Uterus (tissue), 4 donors: ENCODE data around the gene CHKA. TPM values are rescaled to one million over a fixed set of nuclear protein-coding genes. Genes with fewer than 3 reads are reported as not detected.

Experiments used
- DNase-seq, 2 donors: peaks; one replicate each; pipeline ENCODE4 v3.0.0-alpha.2; 2019 to 2020
- H3K27ac ChIP-seq, 2 donors: fragments of 200-600 bp; sonication (generic); 1 replicate in 1 of 2; 2 replicates in 1 of 2; pipeline ENCODE4 v1.5.1; 2016 to 2018
- H3K27me3 ChIP-seq, 2 donors: fragments of 200-600 bp; sonication (generic); one replicate each; pipeline ENCODE4 v1.5.1; 2018 to 2019; ENCODE audit warnings: control low read depth in 1 of 2
- H3K36me3 ChIP-seq, 2 donors: fragments of 200-600 bp; sonication (generic); one replicate each; pipeline ENCODE4 v1.5.1; 2019; ENCODE audit warnings: control low read depth in 1 of 2
- H3K4me1 ChIP-seq, 2 donors: fragments of 200-600 bp; sonication (generic); one replicate each; pipeline ENCODE4 v1.5.1; 2018 to 2019; ENCODE audit warnings: control low read depth in 1 of 2
- H3K4me3 ChIP-seq, 2 donors: fragments of 200-600 bp; sonication (generic); 1 replicate in 1 of 2; 2 replicates in 1 of 2; pipeline ENCODE4 v1.5.1; 2018 to 2019; ENCODE audit warnings: mild to moderate bottlenecking in 1 of 2
- H3K9me3 ChIP-seq, 2 donors: fragments of 200-600 bp; sonication (generic); one replicate each; pipeline ENCODE4 v1.5.1; 2019; ENCODE audit warnings: control low read depth in 1 of 2
- POLR2A ChIP-seq, 2 donors: fragments of 450-650 bp; IDR thresholded peaks; one replicate each; pipeline ENCODE4 v1.6.1; 2016; ENCODE audit warnings: antibody characterized with exemption in 2 of 2, mild to moderate bottlenecking in 1 of 2, moderate library complexity in 1 of 2
- intact Hi-C: fragments of 100-400 bp; cut with DNase I; formaldehyde crosslinking; loops from one replicate; pipeline ENCODE4 v1.15.1; 2023; ENCODE audit warnings: low total_unique reads
- total RNA-seq, 4 donors: library from RNA; depleted of rRNA in 3 of 4; stranded (reverse); fragments of >200 nt in 3 of 4; gene quantifications; one replicate each; pipeline versions ENCODE4 v1.1.0 to v1.2.4, GENCODE V29; 2014 to 2023
- TF ChIP-seq, protein P1 (sequence below), 4 experiments: fragments of 200-600 bp in 2 of 4; fragments of 450-650 bp in 2 of 4; sonication (generic) in 2 of 4; IDR thresholded peaks; one replicate each; pipeline ENCODE4 v1.5.1; 2016 to 2019; ENCODE audit warnings: antibody characterized with exemption in 4 of 4, mild to moderate bottlenecking in 2 of 4, moderate library complexity in 1 of 4
- donor health status: DM: yes; HTN: yes; CAD: no.

The CHKA gene
- total RNA-seq, 4 donors from 2014 or later, result 21.8 to 57.1 (median 30.3) TPM

- Histone ChIP-seq H3K27ac (no peak overlapping the region), H3K9me3 (no peaks in the 10 kb centered on the region), H3K36me3 (no peaks in the 10 kb centered on the region), H3K27me3 (no peaks in the 10 kb centered on the region), H3K4me3 (no peak overlapping the region), H3K4me1 (no peaks in the 10 kb centered on the region)
- intact Hi-C loops, result no loop called here
- no peak for DNase-seq
- no peak for TF ChIP-seq POLR2A (IDR thresholded peaks at IDR 0.05)
- TF ChIP-seq, protein P1, sequence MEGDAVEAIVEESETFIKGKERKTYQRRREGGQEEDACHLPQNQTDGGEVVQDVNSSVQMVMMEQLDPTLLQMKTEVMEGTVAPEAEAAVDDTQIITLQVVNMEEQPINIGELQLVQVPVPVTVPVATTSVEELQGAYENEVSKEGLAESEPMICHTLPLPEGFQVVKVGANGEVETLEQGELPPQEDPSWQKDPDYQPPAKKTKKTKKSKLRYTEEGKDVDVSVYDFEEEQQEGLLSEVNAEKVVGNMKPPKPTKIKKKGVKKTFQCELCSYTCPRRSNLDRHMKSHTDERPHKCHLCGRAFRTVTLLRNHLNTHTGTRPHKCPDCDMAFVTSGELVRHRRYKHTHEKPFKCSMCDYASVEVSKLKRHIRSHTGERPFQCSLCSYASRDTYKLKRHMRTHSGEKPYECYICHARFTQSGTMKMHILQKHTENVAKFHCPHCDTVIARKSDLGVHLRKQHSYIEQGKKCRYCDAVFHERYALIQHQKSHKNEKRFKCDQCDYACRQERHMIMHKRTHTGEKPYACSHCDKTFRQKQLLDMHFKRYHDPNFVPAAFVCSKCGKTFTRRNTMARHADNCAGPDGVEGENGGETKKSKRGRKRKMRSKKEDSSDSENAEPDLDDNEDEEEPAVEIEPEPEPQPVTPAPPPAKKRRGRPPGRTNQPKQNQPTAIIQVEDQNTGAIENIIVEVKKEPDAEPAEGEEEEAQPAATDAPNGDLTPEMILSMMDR (IDR thresholded peaks at IDR 0.05), result no peak
These were observed 70.8 kb downstream of the CHKA start for GRCh38 chr11:68050371-68050841.

- DNase-seq, result no peak
- TF ChIP-seq, protein P1 (IDR thresholded peaks at IDR 0.05), result no peak
- no peak for TF ChIP-seq POLR2A (IDR thresholded peaks at IDR 0.05)
- Histone ChIP-seq H3K4me3 (no peak overlapping the region), H3K27me3 (no peaks in the 10 kb centered on the region), H3K4me1 (no peaks in the 10 kb centered on the region), H3K27ac (no peak overlapping the region), H3K9me3 (no peaks in the 10 kb centered on the region), H3K36me3 (no peaks in the 10 kb centered on the region)
- intact Hi-C loops, result no loop called here
These were observed 71.4 kb downstream of the CHKA start for GRCh38 chr11:68049509-68050370.

DNA sequence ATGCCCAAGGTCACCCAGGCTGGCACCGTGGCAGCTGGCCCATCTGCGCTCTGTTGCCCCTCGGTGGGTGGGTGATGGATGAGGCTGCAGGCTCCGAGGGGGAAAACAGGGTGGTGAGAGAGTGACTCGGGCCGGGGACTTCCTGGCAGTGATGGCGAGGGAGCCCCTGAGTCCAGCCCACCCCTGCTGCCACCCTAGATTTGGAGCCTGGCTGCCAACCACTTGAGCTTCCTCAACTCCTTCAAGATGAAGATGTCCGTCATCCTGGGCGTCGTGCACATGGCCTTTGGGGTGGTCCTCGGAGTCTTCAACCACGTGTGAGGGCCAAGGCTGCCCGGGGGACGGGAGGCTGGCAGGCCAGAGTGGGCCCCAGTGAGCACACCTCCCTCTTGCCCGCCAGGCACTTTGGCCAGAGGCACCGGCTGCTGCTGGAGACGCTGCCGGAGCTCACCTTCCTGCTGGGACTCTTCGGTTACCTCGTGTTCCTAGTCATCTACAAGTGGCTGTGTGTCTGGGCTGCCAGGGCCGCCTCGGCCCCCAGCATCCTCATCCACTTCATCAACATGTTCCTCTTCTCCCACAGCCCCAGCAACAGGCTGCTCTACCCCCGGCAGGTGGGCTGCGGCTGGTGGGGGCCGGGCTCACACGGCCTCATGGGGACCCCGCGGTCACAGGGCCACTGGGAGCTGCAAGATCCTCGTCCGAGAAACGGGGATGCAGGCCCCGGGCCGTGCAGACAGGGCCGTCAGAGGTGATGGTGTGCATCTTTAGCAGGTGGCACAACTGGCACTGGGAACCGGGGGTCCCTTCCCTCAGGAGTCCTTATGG is 72.3 kb downstream of the CHKA start:
- Histone ChIP-seq H3K4me3 (no peak overlapping the region), H3K36me3 (no peaks in the 10 kb centered on the region)
- intact Hi-C loops, result no loop called here

DNA sequence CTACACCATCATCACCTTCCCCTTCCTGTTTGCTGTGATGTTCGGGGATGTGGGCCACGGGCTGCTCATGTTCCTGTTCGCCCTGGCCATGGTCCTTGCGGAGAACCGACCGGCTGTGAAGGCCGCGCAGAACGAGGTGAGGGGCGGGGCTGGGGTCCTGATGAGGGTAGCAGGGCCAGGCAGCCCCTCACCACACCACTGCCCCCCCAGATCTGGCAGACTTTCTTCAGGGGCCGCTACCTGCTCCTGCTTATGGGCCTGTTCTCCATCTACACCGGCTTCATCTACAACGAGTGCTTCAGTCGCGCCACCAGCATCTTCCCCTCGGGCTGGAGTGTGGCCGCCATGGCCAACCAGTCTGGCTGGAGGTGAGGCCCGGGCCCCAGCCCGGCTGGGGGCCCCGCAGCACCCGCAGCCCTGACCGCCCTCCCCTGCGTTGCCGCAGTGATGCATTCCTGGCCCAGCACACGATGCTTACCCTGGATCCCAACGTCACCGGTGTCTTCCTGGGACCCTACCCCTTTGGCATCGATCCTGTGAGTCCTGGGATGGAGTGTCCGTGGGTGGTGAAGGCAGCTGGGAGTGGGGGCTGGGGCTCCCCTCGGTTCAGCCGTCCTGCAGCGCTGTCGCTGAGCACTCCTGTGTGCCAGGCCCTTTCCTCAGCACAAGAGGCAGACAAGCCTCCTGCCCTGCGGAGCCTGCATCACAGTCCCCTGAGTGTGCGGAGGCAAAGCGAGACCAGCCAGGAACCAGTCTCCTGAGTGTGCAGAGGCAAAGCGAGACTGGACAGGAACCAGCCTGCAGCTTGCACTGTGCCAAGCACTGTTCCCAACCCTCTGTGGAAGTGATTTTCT is 73.5 kb downstream of the CHKA start:
- no peak overlapping the region for H3K27ac ChIP-seq
- H3K36me3 ChIP-seq, result no peaks in the 10 kb centered on the region
- H3K27me3 ChIP-seq, result no peaks in the 10 kb centered on the region
- H3K4me1 ChIP-seq, result peaks cover 0 to 6% of the 10 kb centered on the region in 2 donors
- DNase-seq, result no peak
- no peaks in the 10 kb centered on the region for H3K9me3 ChIP-seq
- intact Hi-C loops, result no loop called here
- no peak overlapping the region for H3K4me3 ChIP-seq
- TF ChIP-seq POLR2A (IDR thresholded peaks at IDR 0.05), result no peak
- TF ChIP-seq, protein P1 (IDR thresholded peaks at IDR 0.05), result no peak

More for the DNA sequence above, 72.3 kb downstream of the CHKA start:
- Histone ChIP-seq H3K4me1 (no peaks in the 10 kb centered on the region), H3K9me3 (no peaks in the 10 kb centered on the region), H3K27ac (no peak overlapping the region), H3K27me3 (no peaks in the 10 kb centered on the region)
- no peak for DNase-seq
- no peak for TF ChIP-seq POLR2A (IDR thresholded peaks at IDR 0.05)
- TF ChIP-seq, protein P1 (IDR thresholded peaks at IDR 0.05), result no peak
